Breast epithelium (tissue), 3 donors: Measurements from ENCODE around the gene USH1G.

ENCODE experiments used
- CTCF ChIP-seq, 3 donors: fragments of 450-650 bp; IDR thresholded peaks; one replicate each; pipeline ENCODE4 v1.5.1; 2016 to 2017; ENCODE audit warnings: antibody characterized with exemption in 3 of 3, mild to moderate bottlenecking in 3 of 3, moderate library complexity in 3 of 3
- POLR2A ChIP-seq: fragments of 450-650 bp; IDR thresholded peaks from one replicate; pipeline ENCODE4 v1.6.1; 2016; ENCODE audit warnings: antibody characterized with exemption, mild to moderate bottlenecking, moderate library complexity
- POLR2AphosphoS5 ChIP-seq, 3 donors: sonication (generic); formaldehyde crosslinking; IDR thresholded peaks; one replicate each; pipeline ENCODE4 v1.6.1; 2017; ENCODE audit warnings: antibody characterized with exemption in 3 of 3

- TF ChIP-seq CTCF (IDR thresholded peaks at IDR 0.05) (no peak), POLR2A (no peak), POLR2AphosphoS5 (IDR thresholded peaks at IDR 0.05) (no peak)
Observed at GRCh38 chr17:74893936-74894671, 29.0 kb downstream of the USH1G start.
